BE2C (cell line): ENCODE results near the gene SNX9.
"Not testable (repeated sequence)": the region's sequence is repeated elsewhere in the genome, so short reads cannot be mapped to it uniquely, and the experiment has no call there.

ENCODE experiments used
- DNase-seq: peaks from one replicate; pipeline ENCODE4 v3.0.0-alpha.2; 2020
- H3K27me3 ChIP-seq: fragments of 250-450 bp; sonication (Bioruptor Pico); 2 replicates; pipeline ENCODE4 v1.5.1; 2020; ENCODE audit warnings: mild to moderate bottlenecking
- H3K36me3 ChIP-seq: fragments of 250-450 bp; sonication (Bioruptor Pico); 2 replicates; pipeline ENCODE4 v1.5.1; 2020; ENCODE audit warnings: mild to moderate bottlenecking
- H3K4me1 ChIP-seq: fragments of 250-450 bp; sonication (Bioruptor Pico); 2 replicates; pipeline ENCODE4 v1.5.1; 2020
- H3K4me3 ChIP-seq: 2 replicates; pipeline ENCODE4 v1.5.1; 2011; ENCODE audit warnings: low read depth, low read length
- H3K9me3 ChIP-seq: fragments of 250-450 bp; sonication (Bioruptor Pico); 2 replicates; pipeline ENCODE4 v1.5.1; 2020
- TF ChIP-seq, protein P1 (sequence below): IDR thresholded peaks from 2 replicates; pipeline ENCODE4 v1.5.1; 2012; ENCODE audit warnings: mild to moderate bottlenecking, low read depth, low read length

The SNX9 gene

GRCh38 chr6:157937916-157938315 lies 114.9 kb downstream of the SNX9 start:
- TF ChIP-seq, protein P1, sequence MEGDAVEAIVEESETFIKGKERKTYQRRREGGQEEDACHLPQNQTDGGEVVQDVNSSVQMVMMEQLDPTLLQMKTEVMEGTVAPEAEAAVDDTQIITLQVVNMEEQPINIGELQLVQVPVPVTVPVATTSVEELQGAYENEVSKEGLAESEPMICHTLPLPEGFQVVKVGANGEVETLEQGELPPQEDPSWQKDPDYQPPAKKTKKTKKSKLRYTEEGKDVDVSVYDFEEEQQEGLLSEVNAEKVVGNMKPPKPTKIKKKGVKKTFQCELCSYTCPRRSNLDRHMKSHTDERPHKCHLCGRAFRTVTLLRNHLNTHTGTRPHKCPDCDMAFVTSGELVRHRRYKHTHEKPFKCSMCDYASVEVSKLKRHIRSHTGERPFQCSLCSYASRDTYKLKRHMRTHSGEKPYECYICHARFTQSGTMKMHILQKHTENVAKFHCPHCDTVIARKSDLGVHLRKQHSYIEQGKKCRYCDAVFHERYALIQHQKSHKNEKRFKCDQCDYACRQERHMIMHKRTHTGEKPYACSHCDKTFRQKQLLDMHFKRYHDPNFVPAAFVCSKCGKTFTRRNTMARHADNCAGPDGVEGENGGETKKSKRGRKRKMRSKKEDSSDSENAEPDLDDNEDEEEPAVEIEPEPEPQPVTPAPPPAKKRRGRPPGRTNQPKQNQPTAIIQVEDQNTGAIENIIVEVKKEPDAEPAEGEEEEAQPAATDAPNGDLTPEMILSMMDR: no peak
- Histone ChIP-seq H3K27me3 (no peaks in the 10 kb centered on the region), H3K4me3 (no peak overlapping the region), H3K9me3 (no peaks in the 10 kb centered on the region), H3K36me3 (peaks cover 5% of the 10 kb centered on the region), H3K4me1 (no peaks in the 10 kb centered on the region)
- no peak for DNase-seq

GRCh38 chr6:157940375-157941036 lies 117.5 kb downstream of the SNX9 start:
- H3K27me3 ChIP-seq, H3K4me1 ChIP-seq, H3K4me3 ChIP-seq, DNase-seq, H3K36me3 ChIP-seq, H3K9me3 ChIP-seq: not testable (repeated sequence)

DNA sequence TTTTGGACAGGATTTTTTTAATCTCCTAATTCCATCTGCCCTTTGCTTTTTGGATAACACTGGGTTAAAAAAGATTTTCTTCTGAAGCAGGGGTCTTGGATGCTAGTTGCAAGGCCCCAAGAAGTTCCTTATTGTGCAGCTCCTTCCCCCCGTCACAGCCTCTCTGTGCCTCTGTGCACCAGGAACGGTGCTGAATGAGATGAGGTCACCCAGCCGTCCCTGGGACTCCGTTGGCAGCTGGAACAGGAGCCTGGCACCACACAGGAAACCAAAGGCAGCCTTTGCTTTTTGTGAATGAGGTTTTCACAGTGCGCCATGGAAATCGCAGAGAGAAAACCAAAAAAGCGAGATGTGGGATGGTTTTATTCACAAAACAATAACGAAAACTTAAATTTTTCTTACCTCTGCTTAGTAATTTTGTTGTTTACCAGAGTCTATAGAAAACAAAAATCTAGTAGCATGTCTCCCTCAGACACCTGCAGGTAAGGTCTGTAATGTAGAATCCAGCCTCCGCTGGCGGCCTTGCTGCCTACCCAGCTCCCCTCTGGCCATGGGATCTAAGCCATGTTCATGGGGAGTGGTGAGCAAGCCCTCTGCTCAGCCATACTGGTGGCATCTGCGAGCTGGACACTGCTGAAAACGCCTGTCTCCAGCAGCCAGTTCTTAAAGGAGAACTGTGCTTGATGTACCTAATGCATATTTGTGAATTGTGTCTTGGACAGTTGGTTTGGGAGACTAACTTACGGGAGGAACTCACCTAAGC lies 118.2 kb downstream of the SNX9 start:
- TF ChIP-seq, protein P1: no peak

GRCh38 chr6:157942351-157942750 lies 119.3 kb downstream of the SNX9 start:
- Histone ChIP-seq H3K36me3 (no peaks in the 10 kb centered on the region), H3K4me1 (no peaks in the 10 kb centered on the region), H3K9me3 (no peaks in the 10 kb centered on the region), H3K4me3 (no peak overlapping the region), H3K27me3 (no peaks in the 10 kb centered on the region)
- DNase-seq: no peak
- TF ChIP-seq, protein P1: no peak

More for the DNA sequence above, 118.2 kb downstream of the SNX9 start:
- H3K27me3 ChIP-seq: no peaks in the 10 kb centered on the region
- H3K36me3 ChIP-seq: no peaks in the 10 kb centered on the region
- no peak for DNase-seq
- H3K4me1 ChIP-seq: no peaks in the 10 kb centered on the region
- H3K4me3 ChIP-seq: no peak overlapping the region
- H3K9me3 ChIP-seq: no peaks in the 10 kb centered on the region

GRCh38 chr6:157943249-157943963 lies 120.4 kb downstream of the SNX9 start:
- Histone ChIP-seq H3K4me1 (no peaks in the 10 kb centered on the region), H3K36me3 (no peaks in the 10 kb centered on the region), H3K9me3 (no peaks in the 10 kb centered on the region), H3K4me3 (no peak overlapping the region), H3K27me3 (no peaks in the 10 kb centered on the region)
- no peak for DNase-seq
- TF ChIP-seq, protein P1: no peak

DNA sequence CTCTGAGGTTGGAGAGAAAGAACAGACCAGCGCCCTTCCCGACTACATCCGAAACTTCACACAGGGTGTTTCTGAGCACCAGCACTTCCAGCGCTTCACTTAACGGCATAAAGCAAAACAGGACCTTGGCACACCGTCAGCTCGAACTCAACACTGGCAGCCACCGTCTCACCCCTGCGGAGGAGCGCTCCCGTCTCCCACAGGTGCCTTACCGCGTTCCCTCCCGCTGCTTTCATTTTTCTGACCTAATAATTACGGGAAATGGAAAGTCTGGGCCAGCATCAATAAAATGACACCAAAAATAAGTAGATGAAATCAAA lies 120.9 kb downstream of the SNX9 start:
- H3K36me3 ChIP-seq: no peaks in the 10 kb centered on the region
- TF ChIP-seq, protein P1: no peak
- H3K27me3 ChIP-seq: no peaks in the 10 kb centered on the region
- DNase-seq: no peak
- no peak overlapping the region for H3K4me3 ChIP-seq
- H3K9me3 ChIP-seq: no peaks in the 10 kb centered on the region
- H3K4me1 ChIP-seq: no peaks in the 10 kb centered on the region
